DOHH2 (cell line): Measurements from ENCODE around the gene MGAT4A.

ENCODE experiments used
- H3F3A ChIP-seq: fragments of 200-600 bp; sonication (generic), shearing (Covaris generic); 2 replicates; pipeline ENCODE4 v1.6.0; 2016; ENCODE audit warnings: antibody characterized with exemption, mild to moderate bottlenecking; ENCODE audit not compliant: control insufficient read depth, insufficient read depth
- H3K27ac ChIP-seq: fragments of 200-600 bp; sonication (generic); 2 replicates; pipeline ENCODE4 v1.5.1; 2014; ENCODE audit warnings: low read depth, mild to moderate bottlenecking, low read length, moderate library complexity
- H3K27me3 ChIP-seq: fragments of 200-600 bp; sonication (generic); 2 replicates; pipeline ENCODE4 v1.6.1; 2014; ENCODE audit warnings: mild to moderate bottlenecking, low read length, mixed read lengths; ENCODE audit not compliant: control insufficient read depth
- H3K36me3 ChIP-seq: fragments of 200-600 bp; sonication (generic); 2 replicates; pipeline ENCODE4 v1.6.1; 2014; ENCODE audit warnings: mild to moderate bottlenecking, low read length, moderate library complexity, mixed read lengths; ENCODE audit not compliant: control insufficient read depth
- H3K4me1 ChIP-seq: fragments of 200-600 bp; sonication (generic); 2 replicates; pipeline ENCODE4 v1.6.1; 2014; ENCODE audit warnings: mild to moderate bottlenecking, low read length, mixed read lengths; ENCODE audit not compliant: control insufficient read depth
- H3K4me2 ChIP-seq: fragments of 200-600 bp; sonication (generic); 2 replicates; pipeline ENCODE4 v1.6.0; 2014; ENCODE audit warnings: mild to moderate bottlenecking, low read length, moderate library complexity
- H3K4me3 ChIP-seq: fragments of 200-600 bp; sonication (generic); 2 replicates; pipeline ENCODE4 v1.5.1; 2014; ENCODE audit warnings: mild to moderate bottlenecking, low read length, mixed read lengths
- H3K79me2 ChIP-seq: fragments of 200-600 bp; sonication (generic); 2 replicates; pipeline ENCODE4 v1.6.1; 2014; ENCODE audit warnings: mild to moderate bottlenecking, low read length, mixed read lengths; ENCODE audit not compliant: control insufficient read depth
- H3K9me2 ChIP-seq: fragments of 200-600 bp; sonication (generic); replicated peaks from 2 replicates; pipeline ENCODE4 v1.6.1; 2014; ENCODE audit warnings: mild to moderate bottlenecking, low read length, mixed read lengths; ENCODE audit not compliant: control insufficient read depth
- H3K9me3 ChIP-seq: fragments of 200-600 bp; sonication (generic); 2 replicates; pipeline ENCODE4 v1.6.1; 2014; ENCODE audit warnings: antibody characterized with exemption, low read length, mixed read lengths; ENCODE audit not compliant: control insufficient read depth, insufficient read depth
- H4K20me1 ChIP-seq: fragments of 200-600 bp; sonication (generic); 2 replicates; pipeline ENCODE4 v1.6.0; 2014; ENCODE audit warnings: low read depth, mild to moderate bottlenecking, antibody characterized with exemption, low read length, moderate library complexity; ENCODE audit not compliant: control insufficient read depth, insufficient read depth
- EZH2phosphoT487 ChIP-seq: fragments of 200-600 bp; sonication (generic); IDR thresholded peaks from 2 replicates; pipeline ENCODE4 v1.6.1; 2017; ENCODE audit warnings: borderline replicate concordance, mild to moderate bottlenecking, antibody characterized with exemption, low read length, moderate library complexity, mixed read lengths
- TF ChIP-seq, protein P1 (sequence below): fragments of 200-600 bp; sonication (generic); IDR thresholded peaks from one replicate; pipeline ENCODE4 v1.5.1; 2014; ENCODE audit warnings: antibody characterized with exemption, mild to moderate bottlenecking, low read depth, low read length; ENCODE audit not compliant: poor library complexity, severe bottlenecking

Gene MGAT4A

DNA sequence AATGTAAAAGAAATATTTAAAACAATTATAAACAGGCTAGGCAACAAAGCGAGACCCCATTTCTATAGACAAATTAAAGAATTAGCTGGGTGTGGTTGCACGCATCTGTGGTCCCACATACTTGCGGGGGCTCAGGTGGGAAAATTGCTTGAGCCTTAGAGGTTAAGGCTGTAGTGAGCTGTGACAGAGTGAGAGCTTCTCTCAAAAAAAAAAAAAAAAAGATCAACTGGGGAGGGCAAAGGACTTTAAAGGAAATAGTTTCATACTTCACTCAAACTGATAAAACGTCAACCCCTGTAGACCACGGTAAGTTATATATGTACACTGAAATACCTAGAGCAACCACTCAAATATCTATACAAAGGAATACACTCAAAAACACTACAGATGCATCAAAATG lies 37.5 kb downstream of the MGAT4A start:
- no peaks in the 10 kb centered on the region for H3K27me3 ChIP-seq
- no peaks in the 10 kb centered on the region for H3K36me3 ChIP-seq
- H4K20me1 ChIP-seq = no peaks in the 10 kb centered on the region
- H3K27ac ChIP-seq = no peak overlapping the region
- TF ChIP-seq EZH2phosphoT487 = no peak
- TF ChIP-seq, protein P1, sequence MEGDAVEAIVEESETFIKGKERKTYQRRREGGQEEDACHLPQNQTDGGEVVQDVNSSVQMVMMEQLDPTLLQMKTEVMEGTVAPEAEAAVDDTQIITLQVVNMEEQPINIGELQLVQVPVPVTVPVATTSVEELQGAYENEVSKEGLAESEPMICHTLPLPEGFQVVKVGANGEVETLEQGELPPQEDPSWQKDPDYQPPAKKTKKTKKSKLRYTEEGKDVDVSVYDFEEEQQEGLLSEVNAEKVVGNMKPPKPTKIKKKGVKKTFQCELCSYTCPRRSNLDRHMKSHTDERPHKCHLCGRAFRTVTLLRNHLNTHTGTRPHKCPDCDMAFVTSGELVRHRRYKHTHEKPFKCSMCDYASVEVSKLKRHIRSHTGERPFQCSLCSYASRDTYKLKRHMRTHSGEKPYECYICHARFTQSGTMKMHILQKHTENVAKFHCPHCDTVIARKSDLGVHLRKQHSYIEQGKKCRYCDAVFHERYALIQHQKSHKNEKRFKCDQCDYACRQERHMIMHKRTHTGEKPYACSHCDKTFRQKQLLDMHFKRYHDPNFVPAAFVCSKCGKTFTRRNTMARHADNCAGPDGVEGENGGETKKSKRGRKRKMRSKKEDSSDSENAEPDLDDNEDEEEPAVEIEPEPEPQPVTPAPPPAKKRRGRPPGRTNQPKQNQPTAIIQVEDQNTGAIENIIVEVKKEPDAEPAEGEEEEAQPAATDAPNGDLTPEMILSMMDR = no peak
- no peaks in the 10 kb centered on the region for H3F3A ChIP-seq
- peak overlapping the region; percentile 9; the same call in 1 of the 2 replicates for H3K4me2 ChIP-seq
- no peak overlapping the region for H3K4me3 ChIP-seq
- H3K9me2 ChIP-seq = no peaks in the 10 kb centered on the region
- no peaks in the 10 kb centered on the region for H3K79me2 ChIP-seq
- peaks cover 13% of the 10 kb centered on the region for H3K4me1 ChIP-seq
- no peaks in the 10 kb centered on the region for H3K9me3 ChIP-seq

DNA sequence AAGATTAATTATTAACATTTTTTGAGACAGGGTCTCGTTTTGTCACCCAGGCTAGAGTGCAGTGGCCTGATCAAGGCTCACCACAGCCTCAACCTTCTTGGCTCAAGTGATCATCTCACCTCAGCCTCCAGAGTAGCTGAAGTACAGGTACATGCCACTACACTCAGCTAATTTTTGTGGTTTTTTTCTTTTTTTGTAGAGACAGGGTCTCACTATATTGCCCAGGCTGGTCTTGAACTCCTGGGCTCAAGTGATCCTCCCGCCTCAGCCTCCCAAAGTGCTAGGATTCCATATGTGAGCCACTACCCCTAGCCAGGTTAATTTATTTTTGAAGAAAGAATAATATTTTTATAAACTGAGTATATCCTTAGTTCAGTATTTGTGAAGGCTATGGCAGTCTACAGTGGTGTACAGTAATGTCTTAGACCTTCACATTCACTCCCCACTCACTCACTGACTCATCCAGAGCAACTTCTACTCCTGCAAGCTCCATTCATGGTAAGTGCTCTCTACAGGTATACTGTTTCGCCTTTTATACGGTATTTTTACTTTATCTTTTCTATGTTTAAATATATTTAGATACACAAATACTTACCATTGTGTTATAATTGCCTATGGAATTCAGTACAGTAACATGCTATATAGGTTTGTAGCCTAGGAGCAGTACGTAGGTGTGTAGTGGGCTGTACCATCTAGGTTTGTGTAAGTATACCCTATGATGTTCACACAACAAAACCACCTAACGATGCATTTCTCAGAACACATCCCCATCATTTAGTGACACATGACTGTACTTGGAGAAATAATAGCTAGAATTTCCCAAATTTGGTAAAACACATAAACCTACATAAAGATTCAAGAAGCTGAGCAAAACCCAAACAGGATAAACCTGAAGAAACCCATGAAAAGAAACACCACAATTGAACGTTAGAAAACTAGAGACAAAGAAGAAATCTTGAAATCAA lies 38.6 kb downstream of the MGAT4A start:
- Histone ChIP-seq H3K4me2 (no peak overlapping the region), H3F3A (no peaks in the 10 kb centered on the region), H3K27me3 (no peaks in the 10 kb centered on the region), H3K79me2 (no peaks in the 10 kb centered on the region), H3K9me2 (no peaks in the 10 kb centered on the region), H4K20me1 (no peaks in the 10 kb centered on the region), H3K9me3 (no peaks in the 10 kb centered on the region), H3K36me3 (no peaks in the 10 kb centered on the region), H3K4me1 (peaks cover 13% of the 10 kb centered on the region), H3K27ac (no peak overlapping the region), H3K4me3 (no peak overlapping the region)
- TF ChIP-seq, protein P1 = no peak
- TF ChIP-seq EZH2phosphoT487 = no peak

DNA sequence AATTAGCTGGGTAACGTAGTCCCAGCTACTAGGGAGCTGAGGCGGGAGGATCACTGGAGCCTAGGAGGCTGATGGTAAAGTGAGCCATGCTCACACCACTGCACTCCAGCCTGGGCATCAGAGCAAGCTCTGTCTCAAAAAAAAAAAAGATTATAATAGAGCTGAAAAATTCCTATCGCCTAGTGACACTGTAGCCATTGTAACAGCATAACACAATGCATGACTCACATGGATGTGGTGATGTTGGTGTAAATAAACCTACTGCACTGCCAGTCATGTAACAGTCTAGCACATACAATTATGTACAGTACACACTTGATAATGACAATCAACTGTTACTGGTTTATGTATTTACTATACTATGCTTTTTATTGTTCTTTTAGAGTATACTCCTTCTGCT lies 39.6 kb downstream of the MGAT4A start:
- H3K4me3 ChIP-seq = no peak overlapping the region
- H3K9me2 ChIP-seq = no peaks in the 10 kb centered on the region
- no peak overlapping the region for H3K27ac ChIP-seq
- no peaks in the 10 kb centered on the region for H3K36me3 ChIP-seq
- no peaks in the 10 kb centered on the region for H3F3A ChIP-seq
- H3K4me1 ChIP-seq = peaks cover 13% of the 10 kb centered on the region
- no peak overlapping the region for H3K4me2 ChIP-seq
- TF ChIP-seq EZH2phosphoT487 = no peak
- TF ChIP-seq, protein P1 = no peak
- H3K27me3 ChIP-seq = no peaks in the 10 kb centered on the region
- no peaks in the 10 kb centered on the region for H3K9me3 ChIP-seq
- H3K79me2 ChIP-seq = no peaks in the 10 kb centered on the region
- no peaks in the 10 kb centered on the region for H4K20me1 ChIP-seq
